IMR-90 (cell line): ENCODE measurements around the gene BRD4. TPM values are rescaled to one million over a fixed set of nuclear protein-coding genes. Genes with fewer than 3 reads are reported as not detected.

Source experiments
- ATAC-seq: fragments of 200-7000 bp; cut with Tn5 transposase; 2 replicates; pipeline ENCODE4 v1.9.1; 2020; ENCODE audit warnings: low read depth, mild to moderate bottlenecking, moderate library complexity
- BruUV-seq: library from RNA; stranded (reverse); fragments of 400-500 nt; replicated peaks from 2 replicates; lab custom pipeline; 2021; lab: Mats Ljungman, UMichigan
- CTCF ChIA-PET: fragments of 300-600 bp; formaldehyde crosslinking; extraction: SDS; loops from one replicate; lab custom pipeline; 2021; ENCODE audit warnings: antibody characterized with exemption; lab: Yijun Ruan, JAX
- POLR2A ChIA-PET: fragments of 300-600 bp; sonication (Branson Sonifier 250); formaldehyde crosslinking; loops from one replicate; lab custom pipeline; 2022; ENCODE audit warnings: antibody characterized with exemption; ENCODE audit not compliant: unreplicated experiment; lab: Charles Lee
- DNase-seq: peaks from one replicate; pipeline ENCODE4 v3.0.0; 2013
- H2AFZ ChIP-seq: replicated peaks from 2 replicates; pipeline ENCODE3; 2013; ENCODE audit warnings: low read length, mild to moderate bottlenecking; ENCODE audit not compliant: poor library complexity
- H2AK5ac ChIP-seq: 2 replicates; pipeline ENCODE4 v1.6.1; 2013; ENCODE audit warnings: low read depth, low read length, inconsistent platforms
- H2AK9ac ChIP-seq: replicated peaks from 2 replicates; pipeline ENCODE3; 2013; ENCODE audit warnings: mild to moderate bottlenecking, low read depth, low read length, moderate library complexity; ENCODE audit not compliant: poor library complexity
- H2BK120ac ChIP-seq: 2 replicates; pipeline ENCODE4 v1.6.1; 2013; ENCODE audit warnings: low read depth, low read length, inconsistent platforms
- H2BK15ac ChIP-seq: 3 replicates; pipeline ENCODE4 v1.6.1; 2013; ENCODE audit warnings: low read depth, low read length, inconsistent platforms
- H2BK20ac ChIP-seq: 2 replicates; pipeline ENCODE4 v1.6.1; 2013; ENCODE audit warnings: low read depth, mild to moderate bottlenecking, inconsistent platforms, low read length, moderate library complexity
- H2BK5ac ChIP-seq: 2 replicates; pipeline ENCODE4 v1.6.1; 2013; ENCODE audit warnings: mild to moderate bottlenecking, low read depth, low read length, inconsistent platforms; ENCODE audit not compliant: poor library complexity, severe bottlenecking
- H3K14ac ChIP-seq: replicated peaks from 2 replicates; pipeline ENCODE4 v1.6.1; 2013; ENCODE audit warnings: low read depth, low read length, inconsistent platforms
- H3K18ac ChIP-seq: 2 replicates; pipeline ENCODE4 v1.6.1; 2013; ENCODE audit warnings: low read depth, low read length, control low read depth
- H3K23ac ChIP-seq: 2 replicates; pipeline ENCODE4 v1.6.1; 2013; ENCODE audit warnings: low read depth, low read length, inconsistent platforms
- H3K27ac ChIP-seq: 2 replicates; pipeline ENCODE4 v1.5.1; 2013; ENCODE audit warnings: mild to moderate bottlenecking, control low read depth, low read length; ENCODE audit not compliant: insufficient read depth
- H3K27me3 ChIP-seq: 2 replicates; pipeline ENCODE4 v1.6.1; 2013; ENCODE audit warnings: low read length; ENCODE audit not compliant: control insufficient read depth, insufficient read depth
- H3K36me3 ChIP-seq: 2 replicates; pipeline ENCODE4 v1.6.1; 2013; ENCODE audit warnings: low read length, mixed read lengths; ENCODE audit not compliant: control insufficient read depth, insufficient read depth
- H3K4ac ChIP-seq: 2 replicates; pipeline ENCODE4 v1.6.1; 2013; ENCODE audit warnings: low read depth, low read length, inconsistent platforms
- H3K4me1 ChIP-seq: 2 replicates; pipeline ENCODE4 v1.6.1; 2013; ENCODE audit warnings: low read length, mixed read lengths; ENCODE audit not compliant: control insufficient read depth, insufficient read depth
- H3K4me2 ChIP-seq: 2 replicates; pipeline ENCODE4 v1.6.1; 2013; ENCODE audit warnings: low read depth, mild to moderate bottlenecking, control low read depth, low read length, moderate library complexity
- H3K4me3 ChIP-seq: 2 replicates; pipeline ENCODE4 v1.5.1; 2013; ENCODE audit warnings: low read depth, mild to moderate bottlenecking, control low read depth, low read length, moderate library complexity; ENCODE audit not compliant: insufficient read depth
- H3K56ac ChIP-seq: 2 replicates; pipeline ENCODE4 v1.6.1; 2013; ENCODE audit warnings: low read length, inconsistent platforms; ENCODE audit not compliant: insufficient read depth; ENCODE audit errors: extremely low read depth
- H3K79me1 ChIP-seq, 2 experiments: 2 replicates each; pipeline ENCODE4 v1.6.1; 2013; ENCODE audit warnings: low read length in 2 of 2, inconsistent platforms in 1 of 2, low read depth in 1 of 2
- H3K9ac ChIP-seq: 2 replicates; pipeline ENCODE4 v1.6.1; 2013; ENCODE audit warnings: low read depth, low read length, control low read depth
- H3K9me1 ChIP-seq: 2 replicates; pipeline ENCODE4 v1.6.1; 2013; ENCODE audit warnings: low read length, inconsistent platforms; ENCODE audit not compliant: insufficient read depth
- H3K9me3 ChIP-seq: 2 replicates; pipeline ENCODE4 v1.6.1; 2013; ENCODE audit warnings: low read length; ENCODE audit not compliant: control insufficient read depth, insufficient read depth
- H4K20me1 ChIP-seq: 2 replicates; pipeline ENCODE4 v1.6.1; 2013; ENCODE audit warnings: low read length, inconsistent platforms; ENCODE audit not compliant: insufficient read depth
- H4K5ac ChIP-seq: 2 replicates; pipeline ENCODE4 v1.6.1; 2013; ENCODE audit warnings: mild to moderate bottlenecking, low read depth, low read length, control low read depth
- H4K8ac ChIP-seq, 2 experiments: 2 replicates each; pipeline ENCODE4 v1.6.1; 2013; ENCODE audit warnings: low read depth in 2 of 2, low read length in 2 of 2, control low read depth in 1 of 2, inconsistent platforms in 1 of 2
- H4K91ac ChIP-seq: 2 replicates; pipeline ENCODE4 v1.6.1; 2013; ENCODE audit warnings: low read depth, low read length, inconsistent platforms; ENCODE audit not compliant: insufficient read depth
- MXI1 ChIP-seq: IDR thresholded peaks from 2 replicates; pipeline ENCODE4 v1.6.1; 2012; ENCODE audit warnings: low read depth, mild to moderate bottlenecking, low read length, moderate library complexity, borderline replicate concordance
- NFE2L2 ChIP-seq: fragments of 150-350 bp; IDR thresholded peaks from 2 replicates; pipeline ENCODE4 v1.6.1; 2016; ENCODE audit warnings: low read depth, mild to moderate bottlenecking, low read length
- USF2 ChIP-seq: fragments of 150-350 bp; IDR thresholded peaks from 2 replicates; pipeline ENCODE4 v1.6.1; 2017; ENCODE audit warnings: mild to moderate bottlenecking, antibody characterized with exemption, low read length, low read depth
- WGBS, 2 experiments: methylation state at CpG; one replicate each; pipeline versions ENCODE4 v1.1.5 to v1.1.7; 2013; ENCODE audit warnings: missing lambda C conversion rate in 2 of 2; ENCODE audit not compliant: insufficient read length in 1 of 2; ENCODE audit errors: extremely low coverage in 2 of 2; 5-methylcytosine and 5-hydroxymethylcytosine counted together
- dilution Hi-C: fragments of 300-500 bp; cut with HindIII; formaldehyde crosslinking; loops from one replicate; pipeline ENCODE4 v1.14.3; 2018; ENCODE audit warnings: low sequenced_read_pairs; ENCODE audit not compliant: unreplicated experiment
- in situ Hi-C: fragments of 300-500 bp; cut with MboI; formaldehyde crosslinking; loops from 3 replicates; pipeline ENCODE4 v1.14.3; 2019; ENCODE audit warnings: low sequenced_read_pairs, inconsistent platforms, mixed read lengths
- intact Hi-C: fragments of 100-400 bp; cut with micrococcal nuclease; formaldehyde crosslinking; loops from 2 replicates; pipeline ENCODE4 v1.10.0; 2022
- polyA plus RNA-seq, 3 experiments: library from polyadenylated mRNA; depleted of rRNA; stranded (reverse); fragments of >200 nt; gene quantifications; 2 replicates each; pipeline ENCODE4 v1.2.3, GENCODE V29; 2012; ENCODE audit warnings: low replicate concordance in 1 of 3
- total RNA-seq: library from RNA; depleted of rRNA; stranded (reverse); fragments of >200 nt; gene quantifications from 2 replicates; pipeline ENCODE4 v1.2.3, GENCODE V29; 2012

The BRD4 gene
- total and polyA plus RNA-seq, 2 of the 4 experiments (the other 2 are of a cell fraction) = 7.0 to 21.1 TPM

DNA sequence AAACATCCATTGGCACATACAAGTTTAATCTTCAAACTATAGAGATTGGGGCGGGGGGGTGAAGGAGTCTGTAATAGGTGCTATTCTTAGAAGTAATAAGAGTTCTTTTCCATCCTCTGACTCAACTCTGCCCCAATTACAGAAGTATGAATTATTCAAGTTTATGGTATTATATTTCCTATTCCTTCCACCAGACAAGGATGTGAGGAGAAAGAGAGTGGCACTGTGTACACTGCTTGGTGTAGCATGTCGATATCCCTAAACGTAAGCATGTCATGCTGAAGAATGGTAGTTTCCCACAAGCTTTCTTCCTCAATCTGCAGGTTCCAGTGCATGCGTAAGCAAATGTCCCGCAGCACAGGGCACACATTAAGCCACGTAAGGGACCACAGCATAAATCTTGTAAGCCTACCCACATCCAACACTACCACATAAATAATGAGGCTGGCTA lies 14.1 kb downstream of the BRD4 start:
- TF ChIP-seq NFE2L2 (no peak), MXI1 (0 out of 2 replicates have a peak, but pooled peaks have one; percentile 10), USF2 (no peak)
- H3K9ac ChIP-seq = no peak overlapping the region; the same call in 1 of the 2 replicates
- no peak overlapping the region for H3K4ac ChIP-seq
- in situ Hi-C loops = no loop called here
- no peak overlapping the region for H4K8ac ChIP-seq
- POLR2A ChIA-PET = no interaction called here
- peak overlapping the region; percentile 2; the same call in 1 of the 2 replicates for H3K14ac ChIP-seq
- dilution Hi-C loops = no loop called here
- ATAC-seq (peak; percentile 2), DNase-seq (peak; percentile 42)
- H3K23ac ChIP-seq = peak overlapping the region; percentile 2; the same call in 1 of the 2 replicates
- 0 out of 2 replicates have a peak overlapping the region, but pooled peaks have one; percentile 2 for H3K27ac ChIP-seq
- no peak overlapping the region for H4K5ac ChIP-seq
- BruUV-seq = no TSS peak
- peak overlapping the region; percentile 13 for H2BK5ac ChIP-seq
- H2BK15ac ChIP-seq = no peak overlapping the region; the same call in 2 of the 3 replicates
- H2BK120ac ChIP-seq = no peak overlapping the region
- H3K79me1 ChIP-seq = peaks cover 0 to 78% of the 10 kb centered on the region in 2 experiments; a peak in 2 of 4 replicates
- CTCF ChIA-PET = no interaction called here
- peaks cover 97% of the 10 kb centered on the region for H4K20me1 ChIP-seq
- peak overlapping the region; percentile 16 for H2AK9ac ChIP-seq
- no peak overlapping the region for H2BK20ac ChIP-seq
- no peak overlapping the region for H4K91ac ChIP-seq
- peaks cover 51% of the 10 kb centered on the region for H3K4me1 ChIP-seq
- H3K56ac ChIP-seq = no peak overlapping the region
- no peak overlapping the region; the same call in 1 of the 2 replicates for H3K18ac ChIP-seq
- no peaks in the 10 kb centered on the region for H3K27me3 ChIP-seq
- H3K36me3 ChIP-seq = no peaks in the 10 kb centered on the region; the same call in 1 of the 2 replicates
- H3K9me1 ChIP-seq = peaks cover 58% of the 10 kb centered on the region
- H3K9me3 ChIP-seq = no peaks in the 10 kb centered on the region
- no peak overlapping the region for H3K4me3 ChIP-seq
- H3K4me2 ChIP-seq = peak overlapping the region; percentile 29
- H2AK5ac ChIP-seq = peak overlapping the region; percentile 38
- WGBS, 2 experiments = 47% methylated on average over 3 of the region's 6 CpGs; no CpG with 5 or more reads in 1 of the 2 experiments
- intact Hi-C loops = no loop called here
- H2AFZ ChIP-seq = no peak overlapping the region
